ENCODE results near the gene MAPK12.

MAPK12 gene

GRCh38 chr22:50293441-50294318 lies 32.2 kb upstream of the MAPK12 start:
- peak overlapping the region; percentile 36; the same call in 1 of the 2 replicates for H3K9ac ChIP-seq (ENCODE audit: low read depth, low read length)
- H3K4me1 ChIP-seq (ENCODE audit: insufficient read depth, low read length), result peaks cover 16% of the 10 kb centered on the region
- H3K9me3 ChIP-seq (ENCODE audit: control insufficient read depth, insufficient read depth, low read length), result no peaks in the 10 kb centered on the region
- peaks cover 10% of the 10 kb centered on the region; the same call in 1 of the 2 replicates for H3K36me3 ChIP-seq (ENCODE audit: insufficient read depth, low read length)

GRCh38 chr22:50292643-50293440 lies 31.4 kb upstream of the MAPK12 start:
- peaks cover 16% of the 10 kb centered on the region for H3K4me1 ChIP-seq (ENCODE audit: insufficient read depth, low read length)
- 0 out of 2 replicates have a peak overlapping the region, but pooled peaks have one; percentile 3 for H3K9ac ChIP-seq (ENCODE audit: low read depth, low read length)
- H3K9me3 ChIP-seq (ENCODE audit: control insufficient read depth, insufficient read depth, low read length), result no peaks in the 10 kb centered on the region
- H3K36me3 ChIP-seq (ENCODE audit: insufficient read depth, low read length), result peaks cover 13% of the 10 kb centered on the region

- H3K9me3 ChIP-seq (ENCODE audit: control insufficient read depth, insufficient read depth, low read length), result no peaks in the 10 kb centered on the region
- no peak overlapping the region for H3K9ac ChIP-seq (ENCODE audit: low read depth, low read length)
- peaks cover 13% of the 10 kb centered on the region for H3K36me3 ChIP-seq (ENCODE audit: insufficient read depth, low read length)
- peaks cover 16% of the 10 kb centered on the region for H3K4me1 ChIP-seq (ENCODE audit: insufficient read depth, low read length)
Measured at GRCh38 chr22:50289942-50290630, 28.6 kb upstream of the MAPK12 start.

GRCh38 chr22:50289151-50289941 lies 27.9 kb upstream of the MAPK12 start:
- H3K9ac ChIP-seq (ENCODE audit: low read depth, low read length), result no peak overlapping the region
- H3K4me1 ChIP-seq (ENCODE audit: insufficient read depth, low read length), result peaks cover 14% of the 10 kb centered on the region
- peaks cover 13% of the 10 kb centered on the region for H3K36me3 ChIP-seq (ENCODE audit: insufficient read depth, low read length)
- H3K9me3 ChIP-seq (ENCODE audit: control insufficient read depth, insufficient read depth, low read length), result no peaks in the 10 kb centered on the region

- Histone ChIP-seq H3K36me3 (ENCODE audit: insufficient read depth, low read length) (peaks cover 13% of the 10 kb centered on the region), H3K9me3 (ENCODE audit: control insufficient read depth, insufficient read depth, low read length) (no peaks in the 10 kb centered on the region), H3K4me1 (ENCODE audit: insufficient read depth, low read length) (peaks cover 1% of the 10 kb centered on the region; the same call in 1 of the 2 replicates), H3K9ac (ENCODE audit: low read depth, low read length) (no peak overlapping the region)
Measured at GRCh38 chr22:50287731-50288130, 26.2 kb upstream of the MAPK12 start.

GRCh38 chr22:50286701-50287318 lies 25.3 kb upstream of the MAPK12 start:
- peaks cover 13% of the 10 kb centered on the region for H3K36me3 ChIP-seq (ENCODE audit: insufficient read depth, low read length)
- H3K9me3 ChIP-seq (ENCODE audit: control insufficient read depth, insufficient read depth, low read length), result no peaks in the 10 kb centered on the region
- H3K9ac ChIP-seq (ENCODE audit: low read depth, low read length), result no peak overlapping the region
- no peaks in the 10 kb centered on the region for H3K4me1 ChIP-seq (ENCODE audit: insufficient read depth, low read length)

- no peaks in the 10 kb centered on the region for H3K9me3 ChIP-seq (ENCODE audit: control insufficient read depth, insufficient read depth, low read length)
- peaks cover 13% of the 10 kb centered on the region for H3K36me3 ChIP-seq (ENCODE audit: insufficient read depth, low read length)
- H3K9ac ChIP-seq (ENCODE audit: low read depth, low read length), result no peak overlapping the region
- H3K4me1 ChIP-seq (ENCODE audit: insufficient read depth, low read length), result no peaks in the 10 kb centered on the region
Measured at GRCh38 chr22:50286275-50286674, 24.8 kb upstream of the MAPK12 start.

- Histone ChIP-seq H3K4me1 (ENCODE audit: insufficient read depth, low read length) (no peaks in the 10 kb centered on the region), H3K9me3 (ENCODE audit: control insufficient read depth, insufficient read depth, low read length) (no peaks in the 10 kb centered on the region), H3K36me3 (ENCODE audit: insufficient read depth, low read length) (peaks cover 13% of the 10 kb centered on the region), H3K9ac (ENCODE audit: low read depth, low read length) (no peak overlapping the region)
Measured at GRCh38 chr22:50285568-50286229, 24.2 kb upstream of the MAPK12 start.

- Histone ChIP-seq H3K9ac (ENCODE audit: low read depth, low read length) (no peak overlapping the region), H3K4me1 (ENCODE audit: insufficient read depth, low read length) (no peaks in the 10 kb centered on the region), H3K9me3 (ENCODE audit: control insufficient read depth, insufficient read depth, low read length) (no peaks in the 10 kb centered on the region), H3K36me3 (ENCODE audit: insufficient read depth, low read length) (peaks cover 14% of the 10 kb centered on the region)
Measured at GRCh38 chr22:50284479-50284878, 23.0 kb upstream of the MAPK12 start.

- H3K4me1 ChIP-seq (ENCODE audit: insufficient read depth, low read length), result no peaks in the 10 kb centered on the region
- H3K9ac ChIP-seq (ENCODE audit: low read depth, low read length), result no peak overlapping the region
- peaks cover 13% of the 10 kb centered on the region for H3K36me3 ChIP-seq (ENCODE audit: insufficient read depth, low read length)
- H3K9me3 ChIP-seq (ENCODE audit: control insufficient read depth, insufficient read depth, low read length), result no peaks in the 10 kb centered on the region
Measured at GRCh38 chr22:50283821-50284220, 22.3 kb upstream of the MAPK12 start.

- H3K9me3 ChIP-seq (ENCODE audit: control insufficient read depth, insufficient read depth, low read length), result no peaks in the 10 kb centered on the region
- no peaks in the 10 kb centered on the region for H3K4me1 ChIP-seq (ENCODE audit: insufficient read depth, low read length)
- peaks cover 15% of the 10 kb centered on the region for H3K36me3 ChIP-seq (ENCODE audit: insufficient read depth, low read length)
- no peak overlapping the region for H3K9ac ChIP-seq (ENCODE audit: low read depth, low read length)
Measured at GRCh38 chr22:50282361-50283155, 21.1 kb upstream of the MAPK12 start.

GRCh38 chr22:50281957-50282356 lies 20.5 kb upstream of the MAPK12 start:
- H3K9ac ChIP-seq (ENCODE audit: low read depth, low read length), result no peak overlapping the region
- no peaks in the 10 kb centered on the region for H3K4me1 ChIP-seq (ENCODE audit: insufficient read depth, low read length)
- H3K36me3 ChIP-seq (ENCODE audit: insufficient read depth, low read length), result peaks cover 19% of the 10 kb centered on the region
- H3K9me3 ChIP-seq (ENCODE audit: control insufficient read depth, insufficient read depth, low read length), result no peaks in the 10 kb centered on the region
